AG09309 (cell line): Measurements from ENCODE around the gene CCDC81.
"Not testable (repeated sequence)": the region's sequence is repeated elsewhere in the genome, so short reads cannot be mapped to it uniquely, and the experiment has no call there.

Experiments used
- DNase-seq: peaks from one replicate; pipeline ENCODE4 v3.0.0-alpha.2; 2010; ENCODE audit warnings: low read depth
- H3K4me3 ChIP-seq: 2 replicates; pipeline ENCODE4 v1.5.1; 2011; ENCODE audit warnings: mild to moderate bottlenecking, low read depth, low read length, moderate library complexity; ENCODE audit not compliant: control insufficient read depth
- TF ChIP-seq, protein P1 (sequence below): IDR thresholded peaks from 2 replicates; pipeline ENCODE4 v1.5.1; 2011; ENCODE audit warnings: mild to moderate bottlenecking, low read depth, low read length, inconsistent platforms; ENCODE audit not compliant: insufficient read depth, control insufficient read depth; ENCODE audit errors: missing control alignments

CCDC81 gene

GRCh38 chr11:86374586-86374985 is at the start of gene CCDC81:
TSS of gene CCDC81 (plus strand) at chr11:86374887. CDS start at chr11:86375164, 277 bp downstream.
- H3K4me3 ChIP-seq = no peak within 1 kb of the TSS; the same call in none of the 2 replicates
- DNase-seq = no peak
- TF ChIP-seq, protein P1, sequence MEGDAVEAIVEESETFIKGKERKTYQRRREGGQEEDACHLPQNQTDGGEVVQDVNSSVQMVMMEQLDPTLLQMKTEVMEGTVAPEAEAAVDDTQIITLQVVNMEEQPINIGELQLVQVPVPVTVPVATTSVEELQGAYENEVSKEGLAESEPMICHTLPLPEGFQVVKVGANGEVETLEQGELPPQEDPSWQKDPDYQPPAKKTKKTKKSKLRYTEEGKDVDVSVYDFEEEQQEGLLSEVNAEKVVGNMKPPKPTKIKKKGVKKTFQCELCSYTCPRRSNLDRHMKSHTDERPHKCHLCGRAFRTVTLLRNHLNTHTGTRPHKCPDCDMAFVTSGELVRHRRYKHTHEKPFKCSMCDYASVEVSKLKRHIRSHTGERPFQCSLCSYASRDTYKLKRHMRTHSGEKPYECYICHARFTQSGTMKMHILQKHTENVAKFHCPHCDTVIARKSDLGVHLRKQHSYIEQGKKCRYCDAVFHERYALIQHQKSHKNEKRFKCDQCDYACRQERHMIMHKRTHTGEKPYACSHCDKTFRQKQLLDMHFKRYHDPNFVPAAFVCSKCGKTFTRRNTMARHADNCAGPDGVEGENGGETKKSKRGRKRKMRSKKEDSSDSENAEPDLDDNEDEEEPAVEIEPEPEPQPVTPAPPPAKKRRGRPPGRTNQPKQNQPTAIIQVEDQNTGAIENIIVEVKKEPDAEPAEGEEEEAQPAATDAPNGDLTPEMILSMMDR = no peak

DNA sequence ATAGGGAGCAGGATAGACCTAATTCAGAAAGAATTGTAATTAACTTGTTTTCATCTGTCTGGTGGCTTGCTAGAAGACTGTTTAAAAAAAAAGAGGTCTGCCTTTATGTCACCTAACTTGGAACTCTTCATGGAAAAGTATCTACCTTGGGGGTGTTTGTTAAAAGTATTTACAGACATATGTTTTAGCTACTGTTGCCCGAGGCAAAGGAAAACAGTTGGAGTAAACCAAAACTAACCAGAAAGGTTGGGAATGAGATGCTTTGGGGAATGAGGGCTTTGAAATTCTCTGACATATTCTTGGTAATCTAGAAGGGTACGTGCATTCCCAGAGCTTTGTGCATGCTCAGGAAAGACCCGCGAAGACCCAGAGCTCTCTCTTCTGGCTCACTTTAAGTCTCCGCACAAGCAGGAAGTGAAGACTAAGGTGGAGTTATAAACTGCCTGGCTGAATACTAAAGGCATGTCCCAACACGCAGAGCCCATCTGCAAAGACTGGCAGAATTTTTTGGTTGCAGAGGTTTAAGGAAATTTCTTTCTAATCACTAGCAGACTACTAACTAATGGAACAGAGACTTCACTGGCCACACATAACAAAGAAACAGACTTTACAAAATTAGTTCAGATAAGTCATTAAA is 39.4 kb upstream of the CCDC81 start:
- TF ChIP-seq, protein P1 = no peak
- DNase-seq = no peak
- no peak overlapping the region for H3K4me3 ChIP-seq

DNA sequence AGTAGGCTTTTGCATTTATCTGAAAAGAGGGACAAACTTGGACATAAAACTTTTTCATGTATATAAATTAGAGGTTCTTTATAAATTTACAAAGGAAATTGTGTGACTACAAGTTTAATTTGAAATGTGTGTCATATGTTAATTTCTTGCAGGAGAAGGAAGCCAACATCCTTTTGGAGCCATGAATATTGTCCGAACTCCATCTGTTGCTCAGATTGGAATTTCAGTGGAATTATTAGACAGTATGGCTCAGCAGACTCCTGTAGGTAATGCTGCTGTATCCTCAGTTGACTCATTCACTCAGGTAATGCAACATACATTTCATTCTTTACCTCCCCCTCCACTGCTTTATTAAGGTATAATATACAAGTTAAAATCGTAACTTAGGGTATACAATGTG is 37.5 kb upstream of the CCDC81 start:
- DNase-seq = no peak
- TF ChIP-seq, protein P1 = no peak
- no peak overlapping the region for H3K4me3 ChIP-seq

GRCh38 chr11:86341382-86341781 is 33.3 kb upstream of the CCDC81 start:
- H3K4me3 ChIP-seq = no peak overlapping the region
- DNase-seq = no peak
- TF ChIP-seq, protein P1 = no peak

GRCh38 chr11:86346513-86346912 is 28.2 kb upstream of the CCDC81 start:
- TF ChIP-seq, protein P1 = no peak
- no peak for DNase-seq
- H3K4me3 ChIP-seq = no peak overlapping the region

DNA sequence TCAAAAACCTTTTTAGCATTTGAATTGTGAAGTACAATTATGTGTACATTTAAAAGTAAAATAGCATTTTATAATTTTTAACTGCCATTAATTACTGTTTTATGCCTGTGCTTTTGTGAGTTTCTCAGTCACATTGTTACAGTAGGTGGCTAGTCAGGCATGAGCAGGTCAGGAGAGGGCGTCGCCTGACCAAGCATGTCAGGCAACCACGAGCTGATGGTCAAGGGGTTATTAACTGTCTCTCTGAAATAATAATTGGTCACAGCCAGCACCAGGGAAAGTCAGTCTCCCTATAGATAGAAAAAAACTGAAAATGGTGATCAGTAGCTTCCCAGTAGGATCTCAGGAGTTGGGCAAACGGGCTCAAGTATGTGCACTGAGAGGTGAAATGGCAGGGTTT is 19.4 kb upstream of the CCDC81 start:
- DNase-seq = no peak
- TF ChIP-seq, protein P1 = no peak
- H3K4me3 ChIP-seq = no peak overlapping the region

DNA sequence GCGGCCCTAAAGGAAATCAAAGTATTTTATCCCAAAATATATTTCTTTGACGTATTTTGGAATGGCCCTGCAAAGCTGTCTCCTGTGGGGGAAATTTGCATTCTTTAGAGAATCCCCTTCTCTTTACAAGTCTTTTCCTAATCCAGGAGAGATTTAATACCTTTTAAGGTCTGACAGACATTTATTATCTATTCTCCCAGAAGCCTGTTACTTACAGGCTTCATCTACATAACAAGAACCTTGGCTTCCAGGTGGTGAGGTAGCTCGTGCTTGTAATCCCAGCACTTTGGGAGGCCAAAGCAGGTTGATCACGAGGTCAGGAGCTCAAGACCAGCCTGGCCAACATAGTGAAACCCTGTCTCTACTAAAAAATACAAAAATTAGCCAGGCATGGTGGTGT is 17.3 kb upstream of the CCDC81 start:
- not testable (repeated sequence) for DNase-seq, H3K4me3 ChIP-seq
